DND-41 (cell line): ENCODE measurements around the gene INSM2.

Experiments used
- ATAC-seq: fragments of 200-7000 bp; cut with Tn5 transposase; 3 replicates; pipeline ENCODE4 v1.9.1; 2021; ENCODE audit warnings: low read depth; ENCODE audit not compliant: insufficient read depth
- DNase-seq: peaks from one replicate; pipeline ENCODE4 v3.0.0-alpha.2; 2020
- H2AFZ ChIP-seq: 2 replicates; pipeline ENCODE4 v1.6.0; 2012; ENCODE audit warnings: low read depth, low read length
- H3K27ac ChIP-seq: 2 replicates; pipeline ENCODE4 v1.5.1; 2012; ENCODE audit warnings: low read length, inconsistent platforms
- H3K27me3 ChIP-seq: fragments of 200-600 bp; sonication (generic); 2 replicates; pipeline ENCODE4 v1.6.0; 2012; ENCODE audit warnings: low read length, mild to moderate bottlenecking, inconsistent platforms; ENCODE audit not compliant: insufficient read depth, poor library complexity
- H3K36me3 ChIP-seq: 2 replicates; pipeline ENCODE4 v1.5.1; 2012; ENCODE audit warnings: low read length, inconsistent platforms; ENCODE audit not compliant: insufficient read depth
- H3K4me1 ChIP-seq: 2 replicates; pipeline ENCODE4 v1.5.1; 2012; ENCODE audit warnings: mild to moderate bottlenecking, low read length; ENCODE audit not compliant: insufficient read depth
- H3K4me2 ChIP-seq: 2 replicates; pipeline ENCODE4 v1.6.0; 2012; ENCODE audit warnings: mild to moderate bottlenecking, moderate library complexity, low read length, inconsistent platforms; ENCODE audit not compliant: insufficient read depth
- H3K4me3 ChIP-seq, 2 experiments: fragments of 200-600 bp in 1 of 2; shearing (Covaris generic) in 1 of 2; 2 replicates each; pipeline ENCODE4 v1.5.1; 2012 to 2016; ENCODE audit warnings: inconsistent platforms in 2 of 2, low read length in 2 of 2, mild to moderate bottlenecking in 2 of 2, low read depth in 1 of 2, moderate library complexity in 1 of 2
- H3K79me2 ChIP-seq: 2 replicates; pipeline ENCODE4 v1.6.0; 2012; ENCODE audit warnings: low read length, inconsistent platforms; ENCODE audit not compliant: insufficient read depth
- H3K9ac ChIP-seq: 2 replicates; pipeline ENCODE4 v1.6.0; 2012; ENCODE audit warnings: low read depth, mild to moderate bottlenecking, inconsistent platforms, low read length, moderate library complexity
- H3K9me3 ChIP-seq: 2 replicates; pipeline ENCODE4 v1.5.1; 2012; ENCODE audit warnings: low read length, moderate library complexity, mild to moderate bottlenecking, inconsistent platforms; ENCODE audit not compliant: insufficient read depth, severe bottlenecking
- H4K20me1 ChIP-seq: 2 replicates; pipeline ENCODE4 v1.6.0; 2012; ENCODE audit warnings: low read length; ENCODE audit not compliant: insufficient read depth
- EZH2 ChIP-seq: IDR thresholded peaks from 3 replicates; pipeline ENCODE4 v1.6.1; 2012; ENCODE audit warnings: borderline replicate concordance, low read depth, mild to moderate bottlenecking, moderate library complexity, low read length, inconsistent platforms; ENCODE audit not compliant: severe bottlenecking
- TF ChIP-seq, protein P1 (sequence below): IDR thresholded peaks from 2 replicates; pipeline ENCODE4 v1.5.1; 2012; ENCODE audit warnings: borderline replicate concordance, low read length, moderate library complexity, mild to moderate bottlenecking; ENCODE audit not compliant: poor library complexity, severe bottlenecking; ENCODE audit errors: extremely low read depth

The INSM2 gene, protein sequence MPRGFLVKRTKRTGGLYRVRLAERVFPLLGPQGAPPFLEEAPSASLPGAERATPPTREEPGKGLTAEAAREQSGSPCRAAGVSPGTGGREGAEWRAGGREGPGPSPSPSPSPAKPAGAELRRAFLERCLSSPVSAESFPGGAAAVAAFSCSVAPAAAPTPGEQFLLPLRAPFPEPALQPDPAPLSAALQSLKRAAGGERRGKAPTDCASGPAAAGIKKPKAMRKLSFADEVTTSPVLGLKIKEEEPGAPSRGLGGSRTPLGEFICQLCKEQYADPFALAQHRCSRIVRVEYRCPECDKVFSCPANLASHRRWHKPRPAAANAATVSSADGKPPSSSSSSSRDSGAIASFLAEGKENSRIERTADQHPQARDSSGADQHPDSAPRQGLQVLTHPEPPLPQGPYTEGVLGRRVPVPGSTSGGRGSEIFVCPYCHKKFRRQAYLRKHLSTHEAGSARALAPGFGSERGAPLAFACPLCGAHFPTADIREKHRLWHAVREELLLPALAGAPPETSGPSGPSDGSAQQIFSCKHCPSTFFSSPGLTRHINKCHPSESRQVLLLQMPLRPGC

DNA sequence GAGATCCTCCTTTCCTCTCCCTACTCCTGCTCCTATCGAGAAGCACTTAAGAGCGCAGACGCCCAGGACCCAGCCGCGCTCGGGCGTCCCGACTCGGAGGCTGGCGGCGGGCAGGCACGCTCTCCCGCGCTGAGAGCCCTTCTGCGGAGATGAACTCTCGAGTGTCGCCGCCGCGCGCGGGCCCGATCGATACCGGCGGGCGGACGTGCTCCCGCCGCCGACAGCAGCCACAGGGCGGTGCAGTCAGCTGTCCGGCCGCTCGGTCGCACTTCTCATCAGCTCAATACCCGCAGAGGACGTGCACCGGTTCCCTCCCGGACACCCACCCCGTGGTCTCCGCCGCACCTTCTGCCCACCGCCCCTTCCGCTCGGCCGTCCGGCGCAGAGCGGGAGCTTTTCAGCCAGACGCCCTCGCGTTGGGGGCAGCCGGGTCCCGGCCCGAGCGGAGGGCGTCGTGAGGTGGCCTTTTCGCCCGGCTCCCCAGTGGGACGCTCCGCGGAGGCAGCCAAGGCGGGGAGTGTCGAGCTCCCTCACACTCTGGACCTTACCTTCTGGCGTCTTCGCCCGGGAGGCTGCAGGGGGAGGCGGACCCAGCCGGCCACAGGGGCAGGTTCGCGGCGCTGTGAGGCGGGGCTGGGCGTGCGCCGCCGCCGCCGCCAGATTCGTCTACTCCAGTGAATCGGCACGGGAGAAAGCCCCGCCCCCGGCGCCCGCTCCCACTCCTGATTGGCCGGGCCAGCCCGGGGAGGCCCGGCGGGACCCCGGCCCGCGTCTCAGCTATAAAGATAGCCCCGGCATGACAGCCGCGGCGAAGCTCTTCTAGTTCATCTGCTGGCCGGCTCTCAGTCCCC is at the start of gene INSM2:
Gene INSM2 (plus strand): TSS at position 808 of the 851 bp plus-strand sequence. CDS start 89 bp downstream, outside the sequence.
- Histone ChIP-seq H3K9ac (no peak within 1 kb of the TSS), H3K27ac (no peak within 1 kb of the TSS)
- peak; percentile 27; the same call in 1 of the 3 replicates for ATAC-seq

DNA sequence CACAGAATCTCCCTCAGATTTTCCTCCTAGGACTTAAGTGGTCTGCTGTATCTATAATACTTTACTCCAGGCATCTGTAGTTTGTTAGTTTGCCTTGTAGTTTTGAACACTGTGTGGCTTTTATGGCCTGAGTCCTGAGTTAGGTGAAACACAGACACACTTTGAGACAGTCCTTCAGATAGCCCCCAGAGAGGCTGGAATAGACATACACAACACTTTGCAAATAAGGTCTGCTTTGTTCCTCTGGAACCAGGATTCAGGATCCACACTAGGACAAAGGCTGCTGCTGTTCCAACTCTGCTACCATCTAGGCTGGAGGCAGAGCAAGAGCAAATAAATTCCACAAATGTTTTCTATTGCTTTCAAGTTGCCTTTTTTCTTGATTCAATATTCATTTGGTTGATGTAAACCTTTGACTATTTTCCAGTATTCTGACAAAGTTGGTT is 41.4 kb upstream of the INSM2 start:
- ATAC-seq (no peak), DNase-seq (no peak)
- no peak for TF ChIP-seq EZH2
- TF ChIP-seq, protein P1, sequence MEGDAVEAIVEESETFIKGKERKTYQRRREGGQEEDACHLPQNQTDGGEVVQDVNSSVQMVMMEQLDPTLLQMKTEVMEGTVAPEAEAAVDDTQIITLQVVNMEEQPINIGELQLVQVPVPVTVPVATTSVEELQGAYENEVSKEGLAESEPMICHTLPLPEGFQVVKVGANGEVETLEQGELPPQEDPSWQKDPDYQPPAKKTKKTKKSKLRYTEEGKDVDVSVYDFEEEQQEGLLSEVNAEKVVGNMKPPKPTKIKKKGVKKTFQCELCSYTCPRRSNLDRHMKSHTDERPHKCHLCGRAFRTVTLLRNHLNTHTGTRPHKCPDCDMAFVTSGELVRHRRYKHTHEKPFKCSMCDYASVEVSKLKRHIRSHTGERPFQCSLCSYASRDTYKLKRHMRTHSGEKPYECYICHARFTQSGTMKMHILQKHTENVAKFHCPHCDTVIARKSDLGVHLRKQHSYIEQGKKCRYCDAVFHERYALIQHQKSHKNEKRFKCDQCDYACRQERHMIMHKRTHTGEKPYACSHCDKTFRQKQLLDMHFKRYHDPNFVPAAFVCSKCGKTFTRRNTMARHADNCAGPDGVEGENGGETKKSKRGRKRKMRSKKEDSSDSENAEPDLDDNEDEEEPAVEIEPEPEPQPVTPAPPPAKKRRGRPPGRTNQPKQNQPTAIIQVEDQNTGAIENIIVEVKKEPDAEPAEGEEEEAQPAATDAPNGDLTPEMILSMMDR = no peak
- Histone ChIP-seq H3K4me3 (no peak overlapping the region), H3K36me3 (no peaks in the 10 kb centered on the region), H3K9ac (no peak overlapping the region), H3K27me3 (no peaks in the 10 kb centered on the region), H3K4me2 (no peak overlapping the region), H2AFZ (no peak overlapping the region), H3K79me2 (no peaks in the 10 kb centered on the region), H3K27ac (no peak overlapping the region), H4K20me1 (no peaks in the 10 kb centered on the region), H3K4me1 (no peaks in the 10 kb centered on the region), H3K9me3 (no peaks in the 10 kb centered on the region)

More for the DNA sequence above, at the start of gene INSM2:
- no peaks in the 10 kb centered on the region for H3K79me2 ChIP-seq
- no peaks in the 10 kb centered on the region for H3K4me1 ChIP-seq
- no peak for TF ChIP-seq EZH2
- TF ChIP-seq, protein P1 = no peak
- no peak within 1 kb of the TSS for H3K4me3 ChIP-seq
- no peaks in the 10 kb centered on the region for H3K27me3 ChIP-seq
- no peak within 1 kb of the TSS for H3K4me2 ChIP-seq
- no peaks in the 10 kb centered on the region for H4K20me1 ChIP-seq
- H2AFZ ChIP-seq = no peak within 1 kb of the TSS
- H3K36me3 ChIP-seq = no peaks in the 10 kb centered on the region
- no peaks in the 10 kb centered on the region for H3K9me3 ChIP-seq
- no peak for DNase-seq

DNA sequence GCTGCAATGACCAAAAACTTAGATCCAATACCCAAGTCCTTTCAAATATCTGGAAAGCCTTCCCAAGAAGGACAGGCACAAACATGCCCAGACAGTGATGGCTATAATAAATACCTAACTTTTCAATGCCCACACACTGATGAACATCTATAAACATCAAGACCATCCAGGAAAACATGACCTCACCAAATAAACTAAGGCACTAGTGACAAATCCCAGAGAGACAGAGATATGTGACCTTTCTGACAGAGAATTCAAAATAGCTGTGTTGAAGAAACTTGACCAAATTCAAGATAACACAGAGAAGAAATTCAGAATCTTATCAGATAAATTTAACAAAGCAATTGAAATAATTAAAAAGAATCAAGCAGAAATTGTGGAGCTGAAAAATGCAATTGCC is 38.7 kb upstream of the INSM2 start:
- H3K27ac ChIP-seq = no peak overlapping the region
- H3K4me2 ChIP-seq = no peak overlapping the region
- H3K4me1 ChIP-seq = no peaks in the 10 kb centered on the region
- no peaks in the 10 kb centered on the region for H3K79me2 ChIP-seq
- H2AFZ ChIP-seq = no peak overlapping the region
- no peak overlapping the region for H3K9ac ChIP-seq
- no peaks in the 10 kb centered on the region for H3K27me3 ChIP-seq
- no peak for DNase-seq
- no peak for ATAC-seq
- H3K36me3 ChIP-seq = no peaks in the 10 kb centered on the region
- TF ChIP-seq EZH2 = no peak
- TF ChIP-seq, protein P1 = no peak
- H3K4me3 ChIP-seq = no peak overlapping the region
- no peaks in the 10 kb centered on the region for H3K9me3 ChIP-seq
- H4K20me1 ChIP-seq = no peaks in the 10 kb centered on the region
